Brain microvascular endothelial cell (primary cell): Measurements from ENCODE around the gene SYT17.

ENCODE experiments used
- DNase-seq: peaks from one replicate; pipeline ENCODE4 v3.0.0-alpha.2; 2020
- H3K27ac ChIP-seq: fragments of 250-450 bp; sonication (Bioruptor Pico); 2 replicates; pipeline ENCODE4 v1.5.1; 2020; ENCODE audit warnings: mild to moderate bottlenecking, moderate library complexity
- H3K27me3 ChIP-seq: fragments of 250-450 bp; sonication (Bioruptor Pico); replicated peaks from 2 replicates; pipeline ENCODE4 v1.5.1; 2020; ENCODE audit warnings: mild to moderate bottlenecking
- H3K36me3 ChIP-seq: fragments of 250-450 bp; sonication (Bioruptor Pico); replicated peaks from 2 replicates; pipeline ENCODE4 v1.5.1; 2020; ENCODE audit warnings: mild to moderate bottlenecking
- H3K4me3 ChIP-seq: 2 replicates; pipeline ENCODE4 v1.5.1; 2011; ENCODE audit warnings: low read depth, mild to moderate bottlenecking, control low read depth, low read length, moderate library complexity
- CTCF ChIP-seq: IDR thresholded peaks from 2 replicates; pipeline ENCODE4 v1.5.1; 2011; ENCODE audit warnings: low read depth, mild to moderate bottlenecking, moderate library complexity, low read length, control low read depth, inconsistent platforms; ENCODE audit errors: missing control alignments
- in situ Hi-C: cut with HindIII; loops from 2 replicates; pipeline ENCODE4 v1.10.0; 2017; ENCODE audit warnings: low sequenced_read_pairs, low pct_ligation_motif_present

SYT17 gene

DNA sequence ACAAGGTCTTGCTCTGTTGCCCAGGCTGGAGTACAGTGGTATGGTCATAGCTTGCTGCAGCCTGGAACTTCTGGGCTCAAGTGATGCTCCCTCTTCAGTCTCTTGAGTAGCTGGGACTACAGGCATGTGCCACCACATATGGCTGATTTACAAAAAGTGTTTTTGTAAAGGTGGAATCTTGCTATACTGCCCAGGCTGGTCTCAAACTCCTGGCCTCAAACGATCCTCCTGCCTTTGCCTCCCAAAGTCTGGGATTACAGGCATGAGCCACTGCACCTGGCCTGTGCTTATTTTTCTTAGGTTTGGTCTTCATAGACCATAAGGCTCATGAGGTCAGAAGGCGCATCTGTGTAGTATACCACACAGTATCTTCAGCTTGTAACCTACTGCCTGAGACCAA lies 122.8 kb downstream of the SYT17 start:
- no peaks in the 10 kb centered on the region for H3K27me3 ChIP-seq

DNA sequence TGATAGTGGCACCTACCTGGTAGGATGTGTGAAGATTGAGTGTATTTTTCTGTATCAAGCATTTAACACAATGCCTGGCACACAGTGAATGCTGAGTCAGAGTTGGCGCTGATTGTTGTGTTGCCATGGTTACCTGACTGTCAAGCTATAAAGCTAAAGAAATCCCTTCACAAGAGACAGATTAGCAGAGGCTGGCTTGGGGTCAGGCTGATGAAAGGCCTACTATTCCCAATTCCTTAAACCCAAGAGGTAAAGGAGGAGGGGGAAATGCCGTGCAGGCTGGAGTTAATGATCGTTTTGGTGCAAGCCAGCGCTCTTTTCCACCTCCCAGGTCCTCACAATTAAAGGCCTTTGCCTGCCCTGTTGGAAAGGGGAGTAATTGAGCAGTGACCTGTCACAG lies 123.4 kb downstream of the SYT17 start:
- in situ Hi-C loops, result no loop called here
- H3K36me3 ChIP-seq, result no peaks in the 10 kb centered on the region
- no peak overlapping the region for H3K4me3 ChIP-seq
- no peak for DNase-seq
- TF ChIP-seq CTCF, result no peak
- H3K27me3 ChIP-seq, result no peaks in the 10 kb centered on the region
- no peak overlapping the region for H3K27ac ChIP-seq

More for the DNA sequence above, 122.8 kb downstream of the SYT17 start:
- Histone ChIP-seq H3K4me3 (no peak overlapping the region), H3K27ac (no peak overlapping the region), H3K36me3 (no peaks in the 10 kb centered on the region)
- in situ Hi-C loops, result no loop called here
- no peak for DNase-seq
- TF ChIP-seq CTCF, result no peak

- DNase-seq, result no peak
- no peaks in the 10 kb centered on the region for H3K36me3 ChIP-seq
- in situ Hi-C loops, result no loop called here
- H3K27ac ChIP-seq, result no peak overlapping the region
- no peak for TF ChIP-seq CTCF
- H3K4me3 ChIP-seq, result no peak overlapping the region
- H3K27me3 ChIP-seq, result no peaks in the 10 kb centered on the region
Observed at GRCh38 chr16:19292186-19292585, 124.1 kb downstream of the SYT17 start.

DNA sequence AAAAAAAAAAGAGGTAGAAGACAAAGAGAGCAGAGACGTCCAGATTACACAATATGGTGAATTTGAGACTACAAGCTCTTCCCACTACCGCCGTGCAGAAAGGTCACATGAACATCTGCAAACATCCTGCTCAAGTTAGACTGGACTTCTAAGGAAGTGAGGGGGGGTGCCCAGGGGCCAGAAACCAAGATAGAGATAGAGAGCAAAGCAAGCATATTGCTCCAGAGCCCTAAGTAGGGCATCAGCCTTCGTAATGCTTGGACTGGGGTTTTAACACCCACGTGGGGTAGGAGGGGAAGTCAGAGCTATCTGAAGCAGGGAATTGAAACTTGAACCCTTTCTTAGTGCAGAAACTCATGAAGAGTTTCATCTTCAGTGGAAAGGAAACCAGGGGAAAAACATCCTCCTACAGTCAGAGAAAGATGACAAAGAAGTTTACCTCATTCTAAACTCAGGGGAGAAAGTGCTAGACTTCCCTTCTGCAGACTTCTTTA lies 126.2 kb downstream of the SYT17 start:
- TF ChIP-seq CTCF, result no peak
- Histone ChIP-seq H3K27me3 (no peaks in the 10 kb centered on the region), H3K36me3 (no peaks in the 10 kb centered on the region), H3K4me3 (no peak overlapping the region), H3K27ac (no peak overlapping the region)
- in situ Hi-C loops, result no loop called here
- no peak for DNase-seq

- H3K36me3 ChIP-seq, result no peaks in the 10 kb centered on the region
- in situ Hi-C loops, result no loop called here
- H3K27me3 ChIP-seq, result no peaks in the 10 kb centered on the region
- no peak overlapping the region for H3K27ac ChIP-seq
- DNase-seq, result no peak
- TF ChIP-seq CTCF, result no peak
- no peak overlapping the region for H3K4me3 ChIP-seq
Observed at GRCh38 chr16:19295393-19295792, 127.4 kb downstream of the SYT17 start.

DNA sequence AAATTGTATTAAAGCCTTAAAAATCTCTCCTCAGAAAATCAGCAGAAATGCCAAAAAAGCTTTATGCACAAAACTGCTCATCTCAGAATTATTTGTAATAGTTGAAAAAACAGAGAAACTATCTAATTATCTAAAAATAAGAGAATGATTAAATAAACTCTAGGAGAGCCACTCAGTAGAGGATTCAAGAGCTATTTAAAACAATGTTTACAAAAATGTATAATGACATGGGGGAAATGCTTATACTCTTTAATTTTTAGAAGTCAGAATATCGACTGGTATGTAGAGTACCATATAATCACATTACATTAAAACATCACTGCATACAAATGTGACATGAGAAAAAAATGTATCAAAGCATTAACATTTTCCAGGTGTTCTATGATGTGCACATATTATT lies 129.4 kb downstream of the SYT17 start:
- no peaks in the 10 kb centered on the region for H3K36me3 ChIP-seq
- no peak for DNase-seq
- no peak for TF ChIP-seq CTCF
- H3K4me3 ChIP-seq, result no peak overlapping the region
- no peak overlapping the region for H3K27ac ChIP-seq
- in situ Hi-C loops, result no loop called here
- no peaks in the 10 kb centered on the region for H3K27me3 ChIP-seq
